Measurements from ENCODE around the gene WARS2.
"Not testable (repeated sequence)": the region's sequence is repeated elsewhere in the genome, so short reads cannot be mapped to it uniquely, and the experiment has no call there.

WARS2 gene

DNA sequence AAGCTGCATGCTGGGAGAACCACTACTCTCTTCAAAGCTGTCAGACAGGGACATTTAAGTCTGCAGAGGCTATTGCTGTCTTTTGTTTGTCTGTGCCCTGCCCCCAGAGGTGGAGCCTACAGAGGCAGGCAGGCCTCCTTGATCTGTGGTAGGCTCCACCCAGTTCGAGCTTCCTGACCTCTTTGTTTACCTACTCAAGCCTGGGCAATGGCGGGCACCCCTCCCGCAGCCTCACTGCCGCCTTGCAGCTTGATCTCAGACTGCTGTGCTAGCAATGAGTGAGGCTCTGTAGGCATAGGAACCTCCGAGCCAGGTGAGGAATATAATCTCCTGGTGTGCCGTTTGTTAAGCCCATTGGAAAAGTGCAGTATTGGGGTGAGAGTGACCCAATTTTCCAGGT is 16.3 kb upstream of the WARS2 start:
- not testable (repeated sequence) for DNase-seq (ENCODE audit: low spot score in 2 of 2); H3K27me3 Mint-ChIP-seq; ATAC-seq (ENCODE audit: low read depth); H3K27ac Mint-ChIP-seq; H3K9me3 Mint-ChIP-seq; H3K4me1 Mint-ChIP-seq; H3K4me3 Mint-ChIP-seq
- H3K36me3 Mint-ChIP-seq = peaks cover 44% of the 10 kb centered on the region

DNA sequence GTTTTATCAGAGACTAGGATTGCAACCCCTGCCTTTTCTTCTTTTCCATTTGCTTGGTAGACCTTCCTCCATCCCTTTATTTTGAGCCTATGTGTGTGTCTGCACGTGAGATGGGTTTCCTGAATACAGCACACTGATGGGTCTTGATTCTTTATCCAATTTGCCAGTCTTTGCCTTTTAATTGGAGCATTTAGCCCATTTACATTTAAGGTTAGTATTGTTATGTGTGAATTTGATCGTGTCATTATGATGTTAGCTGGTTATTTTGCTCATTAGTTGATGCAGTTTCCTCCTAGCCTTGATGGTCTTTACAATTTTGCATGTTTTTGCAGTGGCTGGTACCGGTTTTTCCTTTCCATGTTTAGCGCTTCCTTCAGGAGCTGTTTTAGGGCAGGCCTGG is 14.6 kb upstream of the WARS2 start:
- not testable (repeated sequence) for H3K9me3 Mint-ChIP-seq; H3K4me1 Mint-ChIP-seq; H3K27ac Mint-ChIP-seq; H3K4me3 Mint-ChIP-seq; ATAC-seq (ENCODE audit: low read depth); H3K27me3 Mint-ChIP-seq; DNase-seq (ENCODE audit: low spot score in 2 of 2)
- H3K36me3 Mint-ChIP-seq = peaks cover 49% of the 10 kb centered on the region

DNA sequence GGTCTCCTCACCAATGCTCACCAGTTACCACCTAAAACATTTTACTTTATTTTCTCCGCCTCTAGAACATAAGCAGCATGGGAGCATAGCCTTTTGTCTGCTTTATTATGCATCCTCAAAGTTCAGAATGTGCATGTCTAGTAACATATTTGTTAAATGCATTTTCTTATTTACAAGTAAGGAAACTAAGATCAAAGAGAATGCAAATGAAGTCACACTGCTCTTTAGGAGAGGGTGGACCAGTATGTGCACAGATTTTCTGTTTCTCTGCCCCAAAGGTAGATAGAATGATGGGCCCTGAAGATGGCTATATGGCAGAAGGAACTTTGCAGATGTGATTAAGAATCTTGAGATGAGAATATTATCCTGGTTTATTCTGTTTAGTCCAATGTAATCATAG is 9.7 kb upstream of the WARS2 start:
- Mint-ChIP-seq H3K27me3 (no peaks in the 10 kb centered on the region), H3K27ac (no peak overlapping the region), H3K9me3 (no peaks in the 10 kb centered on the region), H3K36me3 (peaks cover 36% of the 10 kb centered on the region), H3K4me1 (peaks cover 10% of the 10 kb centered on the region), H3K4me3 (no peak overlapping the region)
- no peak for ATAC-seq (ENCODE audit: low read depth)
- no peak for DNase-seq (ENCODE audit: low spot score in 2 of 2)

DNA sequence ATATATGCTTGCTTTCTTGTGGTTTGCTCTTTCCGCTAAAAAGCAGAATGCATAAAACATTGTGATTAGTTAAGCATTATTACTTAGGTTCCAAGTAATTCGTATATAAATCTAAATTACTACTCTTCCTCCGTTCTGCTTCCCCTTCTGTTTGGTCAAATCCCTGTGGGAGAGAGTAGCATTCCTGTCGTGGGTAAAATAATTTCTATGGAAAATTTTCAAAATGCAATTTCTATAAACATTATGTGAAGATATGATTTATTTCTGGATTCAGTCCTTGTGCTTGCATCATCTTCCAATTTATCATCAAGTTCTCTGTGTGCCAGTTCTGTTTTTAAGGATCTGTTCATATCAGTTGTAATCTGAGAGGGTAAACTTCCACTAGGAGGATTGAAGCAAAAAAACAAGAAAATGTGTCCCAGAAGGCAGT is 7.2 kb upstream of the WARS2 start:
- Mint-ChIP-seq H3K36me3 (peaks cover 20% of the 10 kb centered on the region), H3K4me3 (no peak overlapping the region), H3K9me3 (no peaks in the 10 kb centered on the region), H3K4me1 (peaks cover 10% of the 10 kb centered on the region), H3K27me3 (no peaks in the 10 kb centered on the region), H3K27ac (no peak overlapping the region)
- DNase-seq (ENCODE audit: low spot score in 2 of 2) (no peak), ATAC-seq (ENCODE audit: low read depth) (no peak)

DNA sequence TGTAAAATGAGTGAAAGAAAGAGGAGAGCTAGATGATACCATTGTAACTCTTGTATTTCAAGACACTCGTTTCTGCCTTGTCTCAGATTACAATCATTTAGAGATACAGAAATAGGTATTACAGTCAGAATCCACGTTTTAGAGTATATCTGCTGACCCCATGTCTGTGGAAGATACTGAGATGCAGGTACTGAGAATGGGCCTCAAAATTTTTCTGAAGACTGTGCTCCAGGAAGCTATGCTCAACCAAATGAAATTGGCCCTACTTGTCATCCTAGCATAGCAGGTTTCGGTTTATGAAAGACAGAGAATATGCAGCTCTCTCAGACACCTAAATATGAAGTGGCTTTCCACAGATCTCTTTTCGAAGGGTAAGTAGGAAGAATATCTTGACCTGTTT is 6.0 kb upstream of the WARS2 start:
- no peak overlapping the region for H3K4me3 Mint-ChIP-seq
- no peaks in the 10 kb centered on the region for H3K27me3 Mint-ChIP-seq
- ATAC-seq (ENCODE audit: low read depth) (no peak), DNase-seq (ENCODE audit: low spot score in 2 of 2) (no peak)
- H3K9me3 Mint-ChIP-seq = no peaks in the 10 kb centered on the region
- H3K36me3 Mint-ChIP-seq = peaks cover 17% of the 10 kb centered on the region
- H3K27ac Mint-ChIP-seq = no peak overlapping the region
- H3K4me1 Mint-ChIP-seq = peaks cover 17% of the 10 kb centered on the region

DNA sequence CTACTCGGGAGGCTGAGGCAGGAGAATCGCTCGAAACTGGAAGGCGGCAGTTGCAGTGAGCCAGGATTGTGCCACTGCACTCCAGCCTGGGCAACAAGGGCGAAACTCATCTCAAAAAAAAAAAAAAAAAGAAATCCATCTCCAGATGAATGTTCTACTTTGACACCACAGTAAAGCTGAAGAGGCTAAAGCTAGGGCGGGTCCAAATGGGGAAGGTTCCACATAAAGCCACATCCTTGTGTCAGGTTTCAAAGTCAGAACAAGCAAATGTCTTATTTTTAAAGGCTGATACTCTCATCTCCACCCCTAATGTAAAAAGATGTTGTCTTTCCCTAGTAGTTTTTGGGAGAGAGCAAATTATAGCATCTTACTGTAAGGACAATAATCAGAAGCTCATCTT is 4.4 kb upstream of the WARS2 start:
- no peak for ATAC-seq (ENCODE audit: low read depth)
- H3K4me1 Mint-ChIP-seq = peaks cover 21% of the 10 kb centered on the region
- H3K27ac Mint-ChIP-seq = peak overlapping the region; percentile 20
- H3K4me3 Mint-ChIP-seq = no peak overlapping the region
- peaks cover 10% of the 10 kb centered on the region for H3K36me3 Mint-ChIP-seq
- DNase-seq (ENCODE audit: low spot score in 2 of 2) = no peak
- no peaks in the 10 kb centered on the region for H3K27me3 Mint-ChIP-seq
- H3K9me3 Mint-ChIP-seq = no peaks in the 10 kb centered on the region

DNA sequence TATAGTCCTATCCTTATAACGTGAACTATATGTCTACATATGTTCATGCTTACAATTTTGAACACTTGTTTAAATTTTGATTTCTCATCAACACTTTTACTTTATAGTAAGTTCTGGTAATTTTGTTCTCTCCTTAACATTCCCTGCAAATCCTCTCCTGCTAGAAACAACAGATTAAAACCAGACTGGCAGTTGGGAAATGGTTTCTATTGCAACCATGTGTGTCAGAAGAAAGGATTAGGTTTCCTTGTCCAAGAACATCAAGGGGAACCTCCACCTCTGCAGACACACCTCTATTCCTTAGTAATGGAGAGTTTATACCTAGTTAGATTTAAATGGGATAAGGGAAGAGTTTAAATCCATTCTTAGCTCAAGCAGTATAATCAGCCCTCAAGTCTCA is 3.3 kb upstream of the WARS2 start:
- ATAC-seq (ENCODE audit: low read depth) (no peak), DNase-seq (ENCODE audit: low spot score in 2 of 2) (no peak)
- H3K4me1 Mint-ChIP-seq = peaks cover 21% of the 10 kb centered on the region
- H3K36me3 Mint-ChIP-seq = peaks cover 7% of the 10 kb centered on the region
- H3K27me3 Mint-ChIP-seq = no peaks in the 10 kb centered on the region
- H3K9me3 Mint-ChIP-seq = no peaks in the 10 kb centered on the region
- no peak overlapping the region for H3K4me3 Mint-ChIP-seq
- peak overlapping the region; percentile 17 for H3K27ac Mint-ChIP-seq

DNA sequence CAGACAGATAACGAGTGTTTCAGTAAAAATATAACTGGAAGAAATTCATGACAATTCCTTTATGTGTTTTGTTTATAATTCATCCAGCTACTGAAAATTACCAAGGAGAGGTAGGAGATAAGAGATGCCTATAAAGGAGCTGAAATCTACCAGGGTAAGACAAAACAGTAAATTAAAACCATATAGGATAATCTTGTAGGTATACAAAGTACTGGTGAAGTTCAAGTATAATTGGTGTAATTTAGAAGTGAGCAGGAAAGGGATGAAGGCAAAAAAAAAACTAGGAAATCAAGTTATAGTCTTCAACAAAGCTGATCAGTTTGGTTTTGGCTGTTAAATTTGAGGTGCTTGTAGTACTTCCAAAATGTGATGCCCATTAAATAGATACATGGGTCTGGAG is 1.2 kb upstream of the WARS2 start:
- no peaks in the 10 kb centered on the region for H3K27me3 Mint-ChIP-seq
- H3K9me3 Mint-ChIP-seq = no peaks in the 10 kb centered on the region
- ATAC-seq (ENCODE audit: low read depth) = no peak
- no peak overlapping the region for H3K27ac Mint-ChIP-seq
- peaks cover 3% of the 10 kb centered on the region for H3K36me3 Mint-ChIP-seq
- H3K4me3 Mint-ChIP-seq = no peak overlapping the region
- DNase-seq (ENCODE audit: low spot score in 2 of 2) = no peak
- H3K4me1 Mint-ChIP-seq = peaks cover 21% of the 10 kb centered on the region

DNA sequence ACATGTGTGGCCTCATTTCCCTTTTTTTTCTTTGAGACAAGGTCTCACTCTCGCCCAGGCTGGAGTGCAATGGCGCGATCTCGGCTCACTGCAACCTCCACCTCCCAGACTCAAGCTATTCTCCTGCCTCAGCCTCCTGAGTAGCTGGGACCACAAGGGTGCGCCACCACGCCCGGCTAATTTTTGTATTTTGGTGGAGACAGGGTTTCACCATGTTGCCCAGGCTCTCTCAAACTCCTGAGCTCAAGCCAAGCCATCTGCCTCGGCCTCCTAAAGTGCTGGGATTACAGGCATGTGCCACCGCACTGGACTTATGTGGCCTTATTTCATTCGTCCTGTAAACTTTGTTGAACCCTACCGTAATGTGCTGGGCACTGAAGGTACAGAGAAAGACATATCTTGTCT is 569 bp upstream of the WARS2 start:
- Mint-ChIP-seq H3K27me3 (no peaks in the 10 kb centered on the region), H3K36me3 (peaks cover 2% of the 10 kb centered on the region), H3K9me3 (no peaks in the 10 kb centered on the region), H3K4me3 (no peak overlapping the region), H3K4me1 (peaks cover 18% of the 10 kb centered on the region), H3K27ac (no peak overlapping the region)
- DNase-seq (ENCODE audit: low spot score in 2 of 2) (no peak), ATAC-seq (ENCODE audit: low read depth) (no peak)

DNA sequence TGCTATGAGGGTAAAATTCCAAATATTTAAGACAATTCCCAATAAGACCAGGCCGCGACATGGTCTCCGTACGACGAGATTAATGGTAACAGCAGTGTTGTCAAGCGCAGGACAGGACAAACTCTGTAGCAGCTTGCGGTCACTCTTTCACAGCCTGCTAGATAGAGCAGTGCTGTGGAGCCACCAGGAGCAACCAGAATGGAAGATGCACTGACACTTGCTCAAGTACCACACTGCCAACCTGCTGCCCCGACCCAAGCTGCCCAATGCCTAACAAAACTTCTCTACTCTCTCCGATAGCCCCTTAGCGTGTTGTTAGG is 636 bp downstream of the WARS2 start:
- no peaks in the 10 kb centered on the region for H3K9me3 Mint-ChIP-seq

DNA sequence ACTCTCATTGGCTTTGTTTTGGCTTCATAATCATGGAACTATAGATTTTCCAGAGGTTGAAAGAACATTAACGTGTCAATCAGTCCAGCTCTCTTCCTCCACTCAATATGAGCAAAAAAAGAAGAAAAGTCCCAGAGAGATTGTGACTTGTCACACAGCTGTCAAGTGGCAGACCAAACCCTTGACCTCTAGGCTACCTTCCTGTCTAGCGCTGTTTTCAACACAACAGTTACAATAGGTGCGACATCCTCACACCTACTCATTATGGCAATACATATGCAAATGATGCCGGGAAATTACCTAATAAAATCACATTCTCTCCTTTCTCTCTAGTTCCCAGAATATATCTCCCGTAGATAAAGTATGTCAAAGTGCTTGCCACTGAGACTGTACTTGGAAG is 1.1 kb downstream of the WARS2 start:
- ATAC-seq (ENCODE audit: low read depth) (peak; percentile 40), DNase-seq (ENCODE audit: low spot score in 2 of 2) (peak; percentile 25 to 34)
- Mint-ChIP-seq H3K4me1 (peaks cover 14% of the 10 kb centered on the region), H3K27ac (no peak overlapping the region), H3K36me3 (peaks cover 8% of the 10 kb centered on the region), H3K9me3 (no peaks in the 10 kb centered on the region), H3K27me3 (no peaks in the 10 kb centered on the region), H3K4me3 (no peak overlapping the region)

More for the DNA sequence above, 636 bp downstream of the WARS2 start:
- ATAC-seq (ENCODE audit: low read depth) (peak; percentile 7), DNase-seq (ENCODE audit: low spot score in 2 of 2) (no peak)
- Mint-ChIP-seq H3K27ac (no peak overlapping the region), H3K27me3 (no peaks in the 10 kb centered on the region), H3K4me1 (peaks cover 14% of the 10 kb centered on the region), H3K36me3 (peaks cover 4% of the 10 kb centered on the region), H3K4me3 (no peak overlapping the region)

DNA sequence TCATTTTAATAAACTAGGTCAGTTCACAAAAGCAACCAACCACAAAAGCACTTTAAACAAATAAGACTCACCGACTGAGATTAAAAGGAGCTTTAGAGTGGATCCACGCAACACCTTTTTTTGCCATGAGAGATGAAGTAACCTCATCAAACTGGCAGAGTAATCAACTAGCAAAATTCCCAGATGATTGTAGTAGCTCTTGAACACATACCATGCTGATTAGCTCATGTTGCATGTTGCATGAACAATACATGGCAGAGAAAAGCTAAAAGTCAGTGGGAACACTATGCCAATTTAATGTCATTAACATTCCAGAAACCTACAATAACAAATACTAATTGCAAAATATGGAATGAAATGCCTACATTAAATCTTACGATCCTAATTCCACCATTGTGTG is 4.1 kb downstream of the WARS2 start:
- H3K9me3 Mint-ChIP-seq = no peaks in the 10 kb centered on the region
- DNase-seq (ENCODE audit: low spot score in 2 of 2) = no peak
- H3K27ac Mint-ChIP-seq = no peak overlapping the region
- ATAC-seq (ENCODE audit: low read depth) = no peak
- H3K4me3 Mint-ChIP-seq = no peak overlapping the region
- H3K4me1 Mint-ChIP-seq = peaks cover 3% of the 10 kb centered on the region
- no peaks in the 10 kb centered on the region for H3K27me3 Mint-ChIP-seq
- peaks cover 16% of the 10 kb centered on the region for H3K36me3 Mint-ChIP-seq

DNA sequence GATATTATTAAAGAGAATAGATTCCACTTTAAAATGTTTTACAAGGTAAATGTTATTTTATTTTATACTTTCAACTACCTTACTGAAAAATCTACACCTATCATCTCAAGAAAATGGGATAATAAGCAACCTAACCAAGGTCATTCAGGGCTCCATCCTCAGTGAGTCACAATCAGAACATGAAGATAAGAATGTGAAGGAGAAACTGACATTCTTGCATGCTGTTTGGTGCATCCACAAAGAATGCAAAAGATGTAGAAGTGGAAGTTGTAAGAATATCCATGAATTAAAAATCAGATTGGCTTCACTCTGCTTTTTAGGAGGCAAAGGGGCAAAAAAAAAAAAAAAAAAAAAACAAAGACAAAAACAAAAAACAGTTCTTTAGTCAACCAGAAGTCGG is 6.5 kb downstream of the WARS2 start:
- peaks cover 16% of the 10 kb centered on the region for H3K36me3 Mint-ChIP-seq
- no peak for DNase-seq (ENCODE audit: low spot score in 2 of 2)
- no peaks in the 10 kb centered on the region for H3K4me1 Mint-ChIP-seq
- H3K27me3 Mint-ChIP-seq = no peaks in the 10 kb centered on the region
- no peak overlapping the region for H3K4me3 Mint-ChIP-seq
- H3K9me3 Mint-ChIP-seq = no peaks in the 10 kb centered on the region
- ATAC-seq (ENCODE audit: low read depth) = no peak
- H3K27ac Mint-ChIP-seq = no peak overlapping the region

DNA sequence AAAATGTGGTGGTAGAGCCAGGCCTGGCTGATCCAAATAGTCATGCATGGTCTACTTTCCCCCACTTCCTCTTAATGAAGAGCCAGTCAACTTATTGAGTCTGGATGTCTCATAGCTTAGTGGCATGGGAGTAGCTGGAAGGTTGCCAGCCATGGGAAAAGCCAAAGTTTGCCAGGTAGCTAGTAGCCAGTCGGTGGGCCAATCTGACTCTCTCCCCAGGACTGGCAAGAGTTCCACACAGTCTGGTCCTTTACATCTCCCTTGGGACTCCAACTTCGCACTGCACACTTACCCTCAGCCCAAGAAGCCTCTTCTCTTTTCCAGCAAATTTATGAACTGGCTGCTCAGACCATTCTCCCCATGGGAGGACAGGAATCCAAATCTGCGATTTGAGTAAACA is 8.3 kb downstream of the WARS2 start:
- Mint-ChIP-seq H3K4me3 (no peak overlapping the region), H3K27ac (no peak overlapping the region), H3K36me3 (peaks cover 22% of the 10 kb centered on the region), H3K4me1 (peaks cover 3% of the 10 kb centered on the region), H3K27me3 (no peaks in the 10 kb centered on the region), H3K9me3 (peaks cover 1% of the 10 kb centered on the region)
- DNase-seq (ENCODE audit: low spot score in 2 of 2) (no peak), ATAC-seq (ENCODE audit: low read depth) (no peak)

DNA sequence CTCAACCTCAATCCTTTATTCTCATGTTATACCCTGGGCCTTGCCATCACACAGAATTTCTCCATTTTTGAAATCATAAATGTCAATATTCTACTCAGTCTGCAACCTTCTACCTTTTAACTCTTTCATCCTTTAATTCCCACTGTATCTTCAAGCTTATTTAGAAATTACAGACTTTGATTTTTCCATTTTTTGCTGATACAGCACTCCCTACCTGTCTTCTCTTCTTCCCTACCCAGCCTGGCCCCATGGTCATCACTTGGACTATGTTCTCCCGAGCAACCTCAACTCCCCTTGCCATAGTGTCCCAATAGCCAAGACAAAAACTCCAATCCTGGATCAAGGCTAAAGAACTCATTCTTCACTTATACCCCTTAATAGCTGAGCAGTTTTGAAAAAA is 14.6 kb downstream of the WARS2 start:
- H3K4me1 Mint-ChIP-seq = peaks cover 6% of the 10 kb centered on the region
- H3K27me3 Mint-ChIP-seq = no peaks in the 10 kb centered on the region
- H3K27ac Mint-ChIP-seq = no peak overlapping the region
- no peak for DNase-seq (ENCODE audit: low spot score in 2 of 2)
- peaks cover 29% of the 10 kb centered on the region for H3K36me3 Mint-ChIP-seq
- peaks cover 5% of the 10 kb centered on the region for H3K9me3 Mint-ChIP-seq
- no peak overlapping the region for H3K4me3 Mint-ChIP-seq
- ATAC-seq (ENCODE audit: low read depth) = no peak

DNA sequence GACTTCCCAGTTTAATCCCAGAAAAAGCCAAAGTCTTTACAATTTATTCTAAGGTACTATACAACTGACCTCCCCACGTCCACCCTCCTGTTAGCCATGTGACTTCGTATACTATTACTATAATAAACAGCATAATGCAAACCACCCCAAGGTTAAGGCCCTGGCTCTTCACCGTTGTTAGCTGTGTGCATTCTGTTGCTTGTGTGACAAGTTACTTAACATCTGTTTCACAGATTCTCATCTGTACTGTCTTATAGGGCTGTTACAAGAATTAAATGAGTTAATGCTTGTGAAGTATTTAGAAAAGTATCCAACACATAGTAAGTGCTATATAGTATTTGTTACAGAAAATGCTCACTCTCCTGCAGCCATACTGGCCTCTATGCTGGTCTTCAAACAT is 15.7 kb downstream of the WARS2 start:
- Mint-ChIP-seq H3K27me3 (no peaks in the 10 kb centered on the region), H3K36me3 (peaks cover 33% of the 10 kb centered on the region), H3K27ac (peak overlapping the region; percentile 1), H3K4me3 (no peak overlapping the region), H3K4me1 (peaks cover 8% of the 10 kb centered on the region), H3K9me3 (peaks cover 7% of the 10 kb centered on the region)
- no peak for ATAC-seq (ENCODE audit: low read depth)
- DNase-seq (ENCODE audit: low spot score in 2 of 2) = no peak
